KMS-11 (cell line): Measurements from ENCODE around the gene PPARG.

ENCODE experiments used
- H2AFZ ChIP-seq: fragments of 200-600 bp; sonication (generic); 2 replicates; pipeline ENCODE4 v1.6.1; 2016; ENCODE audit warnings: antibody characterized with exemption, mixed run types, low read depth
- H3K27ac ChIP-seq: fragments of 200-600 bp; sonication (generic); 2 replicates; pipeline ENCODE4 v1.6.1; 2016; ENCODE audit warnings: mild to moderate bottlenecking, mixed run types
- H3K27me3 ChIP-seq: fragments of 200-600 bp; sonication (generic); 2 replicates; pipeline ENCODE4 v1.6.1; 2017; ENCODE audit warnings: mild to moderate bottlenecking, low read depth, mixed run types, moderate library complexity; ENCODE audit not compliant: insufficient read depth
- H3K36me3 ChIP-seq: fragments of 200-600 bp; sonication (generic); 2 replicates; pipeline ENCODE4 v1.6.1; 2017; ENCODE audit warnings: mild to moderate bottlenecking, mixed run types; ENCODE audit not compliant: insufficient read depth
- H3K4me1 ChIP-seq: fragments of 200-600 bp; sonication (generic); 2 replicates; pipeline ENCODE4 v1.6.1; 2016; ENCODE audit warnings: mild to moderate bottlenecking, low read depth, mixed run types; ENCODE audit not compliant: poor library complexity, severe bottlenecking
- H3K4me2 ChIP-seq: fragments of 200-600 bp; sonication (generic); 2 replicates; pipeline ENCODE4 v1.7.0; 2016; ENCODE audit warnings: mild to moderate bottlenecking, mixed run types
- H3K4me3 ChIP-seq: fragments of 200-600 bp; sonication (generic); IDR thresholded peaks from 2 replicates; pipeline ENCODE4 v1.6.1; 2017; ENCODE audit warnings: low read depth, low read length, mixed read lengths; ENCODE audit not compliant: insufficient read depth
- H3K79me2 ChIP-seq: fragments of 200-600 bp; sonication (generic); 2 replicates; pipeline ENCODE4 v1.6.1; 2016; ENCODE audit warnings: low read depth, mixed run types; ENCODE audit not compliant: insufficient read depth
- H3K9ac ChIP-seq: fragments of 200-600 bp; sonication (generic); 2 replicates; pipeline ENCODE4 v1.6.1; 2016; ENCODE audit warnings: mild to moderate bottlenecking, mixed run types
- H4K20me1 ChIP-seq: fragments of 200-600 bp; sonication (generic); 2 replicates; pipeline ENCODE4 v1.6.1; 2016; ENCODE audit warnings: mild to moderate bottlenecking, mixed run types; ENCODE audit not compliant: insufficient read depth
- TF ChIP-seq, protein P1 (sequence below): fragments of 200-600 bp; sonication (generic); conservative IDR thresholded peaks from 2 replicates; pipeline ENCODE4 v1.6.1; 2017; ENCODE audit warnings: low read depth, mild to moderate bottlenecking, antibody characterized with exemption, low read length, moderate library complexity, mixed read lengths

PPARG gene

GRCh38 chr3:12379640-12380429 lies 91.0 kb downstream of the PPARG start:
- Histone ChIP-seq H3K36me3 (no peaks in the 10 kb centered on the region), H3K9ac (no peak overlapping the region), H4K20me1 (no peaks in the 10 kb centered on the region), H2AFZ (no peak overlapping the region), H3K4me1 (no peaks in the 10 kb centered on the region), H3K27ac (no peak overlapping the region), H3K4me2 (no peak overlapping the region), H3K79me2 (no peaks in the 10 kb centered on the region), H3K27me3 (no peaks in the 10 kb centered on the region), H3K4me3 (no peak overlapping the region)
- TF ChIP-seq, protein P1, sequence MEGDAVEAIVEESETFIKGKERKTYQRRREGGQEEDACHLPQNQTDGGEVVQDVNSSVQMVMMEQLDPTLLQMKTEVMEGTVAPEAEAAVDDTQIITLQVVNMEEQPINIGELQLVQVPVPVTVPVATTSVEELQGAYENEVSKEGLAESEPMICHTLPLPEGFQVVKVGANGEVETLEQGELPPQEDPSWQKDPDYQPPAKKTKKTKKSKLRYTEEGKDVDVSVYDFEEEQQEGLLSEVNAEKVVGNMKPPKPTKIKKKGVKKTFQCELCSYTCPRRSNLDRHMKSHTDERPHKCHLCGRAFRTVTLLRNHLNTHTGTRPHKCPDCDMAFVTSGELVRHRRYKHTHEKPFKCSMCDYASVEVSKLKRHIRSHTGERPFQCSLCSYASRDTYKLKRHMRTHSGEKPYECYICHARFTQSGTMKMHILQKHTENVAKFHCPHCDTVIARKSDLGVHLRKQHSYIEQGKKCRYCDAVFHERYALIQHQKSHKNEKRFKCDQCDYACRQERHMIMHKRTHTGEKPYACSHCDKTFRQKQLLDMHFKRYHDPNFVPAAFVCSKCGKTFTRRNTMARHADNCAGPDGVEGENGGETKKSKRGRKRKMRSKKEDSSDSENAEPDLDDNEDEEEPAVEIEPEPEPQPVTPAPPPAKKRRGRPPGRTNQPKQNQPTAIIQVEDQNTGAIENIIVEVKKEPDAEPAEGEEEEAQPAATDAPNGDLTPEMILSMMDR: no peak

DNA sequence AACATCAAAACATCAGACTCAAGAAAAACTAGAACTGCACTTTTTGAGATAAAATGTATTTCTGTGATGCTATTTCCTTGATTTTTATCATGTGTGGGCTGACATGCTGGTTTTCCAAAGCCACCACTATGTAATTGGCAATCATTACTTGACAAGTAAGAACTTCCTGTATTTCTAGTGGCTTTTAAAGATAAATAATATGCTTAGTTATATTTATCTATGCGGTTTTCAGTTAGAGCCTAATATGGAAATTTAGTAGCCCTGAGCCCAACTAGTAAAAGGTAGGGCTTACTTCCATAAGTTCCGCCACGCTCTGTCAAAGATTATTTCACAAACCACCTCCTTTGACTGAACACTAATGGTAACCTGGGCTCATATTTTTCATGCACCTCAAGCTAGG lies 91.6 kb downstream of the PPARG start:
- H3K4me2 ChIP-seq: no peak overlapping the region
- no peaks in the 10 kb centered on the region for H3K27me3 ChIP-seq
- TF ChIP-seq, protein P1: no peak
- no peak overlapping the region for H2AFZ ChIP-seq
- no peaks in the 10 kb centered on the region for H4K20me1 ChIP-seq
- H3K9ac ChIP-seq: no peak overlapping the region
- no peak overlapping the region for H3K4me3 ChIP-seq
- no peaks in the 10 kb centered on the region for H3K79me2 ChIP-seq
- no peaks in the 10 kb centered on the region for H3K4me1 ChIP-seq
- H3K27ac ChIP-seq: no peak overlapping the region
- no peaks in the 10 kb centered on the region for H3K36me3 ChIP-seq

- Histone ChIP-seq H3K4me2 (no peak overlapping the region), H4K20me1 (no peaks in the 10 kb centered on the region)
Observed at GRCh38 chr3:12381199-12381598, 92.3 kb downstream of the PPARG start.

GRCh38 chr3:12383218-12383617 lies 94.3 kb downstream of the PPARG start:
- H3K36me3 ChIP-seq: no peaks in the 10 kb centered on the region
- no peaks in the 10 kb centered on the region for H4K20me1 ChIP-seq
- no peak overlapping the region for H3K4me2 ChIP-seq
- H3K27me3 ChIP-seq: no peaks in the 10 kb centered on the region
- H2AFZ ChIP-seq: no peak overlapping the region
- H3K9ac ChIP-seq: no peak overlapping the region
- TF ChIP-seq, protein P1: no peak
- H3K27ac ChIP-seq: no peak overlapping the region
- H3K79me2 ChIP-seq: no peaks in the 10 kb centered on the region
- H3K4me1 ChIP-seq: no peaks in the 10 kb centered on the region
- H3K4me3 ChIP-seq: no peak overlapping the region

More at GRCh38 chr3:12381199-12381598, 92.3 kb downstream of the PPARG start:
- Histone ChIP-seq H3K4me1 (no peaks in the 10 kb centered on the region), H2AFZ (no peak overlapping the region), H3K4me3 (no peak overlapping the region), H3K27me3 (no peaks in the 10 kb centered on the region), H3K36me3 (no peaks in the 10 kb centered on the region), H3K79me2 (no peaks in the 10 kb centered on the region), H3K9ac (no peak overlapping the region), H3K27ac (no peak overlapping the region)
- TF ChIP-seq, protein P1: no peak
